ENCODE measurements around the gene RELB. TPM values are rescaled to one million over a fixed set of nuclear protein-coding genes. Genes with fewer than 3 reads are reported as not detected.

The RELB gene
- total RNA-seq, 8 experiments from 2014 or later, result 1.7 to 15.4 (median 5.4) TPM

- in situ Hi-C loops (cut with MboI; ENCODE audit: low pct_unique_long_range_greater_than_20kb in 2 of 9, low sequenced_read_pairs in 9 of 9, unreplicated experiment in 9 of 9), result no loop called here
- no peaks in the 10 kb centered on the region for H3K4me1 ChIP-seq (replicated peaks in 1 of 2)
- WGBS, 10 experiments, result 63 to 100% (median 90%) methylated on average over 1 to 4 of the region's 14 CpGs; no CpG with 5 or more reads in 4 of the 10 experiments
- H3K4me3 ChIP-seq, result no peak overlapping the region
- no peak overlapping the region for H3K27ac ChIP-seq
- no peak for ATAC-seq (replicated peaks in 6 of 8)
Measured at GRCh38 chr19:45058622-45059159, 57.4 kb downstream of the RELB start.

DNA sequence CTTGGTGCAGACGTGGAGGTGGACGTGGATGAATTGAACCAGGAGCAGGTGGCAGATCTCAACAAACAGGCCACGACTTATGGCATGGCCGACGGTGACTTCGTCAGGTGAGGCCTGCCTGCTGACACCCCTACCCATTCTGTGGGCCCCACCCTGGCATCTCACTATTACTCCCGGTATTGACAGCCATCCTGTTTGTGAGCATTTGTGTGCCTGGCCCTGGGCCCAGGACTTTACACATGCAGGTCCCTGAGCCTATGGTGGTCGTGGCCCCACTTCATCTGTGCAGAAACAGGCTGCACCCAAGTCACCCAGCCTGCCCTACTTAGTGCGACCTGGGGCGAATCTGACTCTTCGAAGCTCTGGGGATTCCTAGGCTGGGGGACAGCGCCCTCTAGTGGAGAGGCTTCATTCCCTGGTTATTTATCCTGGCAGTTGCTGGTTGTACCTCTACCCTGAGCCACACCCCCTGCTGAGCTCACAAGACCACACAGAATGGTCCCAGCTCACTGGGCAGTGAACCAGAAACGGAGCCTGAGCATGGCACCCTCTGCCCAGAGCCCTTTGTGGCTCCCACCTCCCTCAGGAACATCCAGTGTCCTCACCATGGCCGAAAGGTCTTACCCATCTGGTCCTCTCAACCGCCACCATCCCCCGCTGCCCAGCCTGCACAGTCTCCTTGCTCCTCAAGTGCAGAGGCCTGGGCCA is 58.1 kb downstream of the RELB start:
- peak; percentile 16 to 91 (median 49) for ATAC-seq (replicated peaks in 6 of 8)
- no peak overlapping the region for H3K27ac ChIP-seq

DNA sequence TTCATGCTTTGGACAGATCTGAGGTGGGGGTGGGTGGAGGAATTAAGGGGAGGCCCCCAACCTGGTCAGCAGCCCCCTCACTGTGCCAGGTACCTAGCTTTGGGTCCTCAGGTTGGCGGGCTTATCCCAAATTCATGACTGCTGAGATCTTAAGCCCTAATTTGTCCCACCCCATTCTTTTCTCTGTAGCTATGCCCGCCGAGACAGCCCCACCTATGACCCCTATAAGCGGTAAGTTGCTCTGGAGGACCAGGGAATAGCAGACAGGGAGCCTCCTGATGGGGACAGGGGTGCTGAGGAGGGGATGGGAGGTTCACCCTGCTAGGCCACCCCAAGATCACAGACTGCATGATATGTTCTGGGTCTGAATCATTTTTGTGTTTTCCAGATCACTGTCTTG is 60.7 kb downstream of the RELB start:
- 90 to 100% (median 100%) methylated on average over 1 to 2 of the region's 4 CpGs; no CpG with 5 or more reads in 7 of the 10 experiments for WGBS, 10 experiments
- in situ Hi-C loops (cut with MboI; ENCODE audit: low pct_unique_long_range_greater_than_20kb in 2 of 9, low sequenced_read_pairs in 9 of 9, unreplicated experiment in 9 of 9), result no loop called here
- Histone ChIP-seq H3K4me3 (no peak overlapping the region), H3K27ac (no peak overlapping the region), H3K4me1 (replicated peaks in 1 of 2) (no peaks in the 10 kb centered on the region)
- no peak for ATAC-seq (replicated peaks in 6 of 8)

More for the DNA sequence above, 58.1 kb downstream of the RELB start:
- 0 to 100% (median 89%) methylated on average over 1 to 7 of the region's 16 CpGs; no CpG with 5 or more reads in 3 of the 10 experiments for WGBS, 10 experiments
- H3K4me3 ChIP-seq, result no peak overlapping the region
- in situ Hi-C loops (cut with MboI; ENCODE audit: low pct_unique_long_range_greater_than_20kb in 2 of 9, low sequenced_read_pairs in 9 of 9, unreplicated experiment in 9 of 9), result no loop called here
- H3K4me1 ChIP-seq (replicated peaks in 1 of 2), result no peaks in the 10 kb centered on the region

GRCh38 chr19:45063851-45064801 is 62.9 kb downstream of the RELB start:
- in situ Hi-C loops (cut with MboI; ENCODE audit: low pct_unique_long_range_greater_than_20kb in 2 of 9, low sequenced_read_pairs in 9 of 9, unreplicated experiment in 9 of 9), result no loop called here
- peak in 2 of 8 experiments; percentile 11 to 16 for ATAC-seq (replicated peaks in 6 of 8)
- H3K27ac ChIP-seq, result no peak overlapping the region
- H3K4me1 ChIP-seq (replicated peaks in 1 of 2), result no peaks in the 10 kb centered on the region
- WGBS, 10 experiments, result 96 to 100% methylated on average over 1 to 17 of the region's 85 CpGs; no CpG with 5 or more reads in 8 of the 10 experiments
- H3K4me3 ChIP-seq, result no peak overlapping the region

DNA sequence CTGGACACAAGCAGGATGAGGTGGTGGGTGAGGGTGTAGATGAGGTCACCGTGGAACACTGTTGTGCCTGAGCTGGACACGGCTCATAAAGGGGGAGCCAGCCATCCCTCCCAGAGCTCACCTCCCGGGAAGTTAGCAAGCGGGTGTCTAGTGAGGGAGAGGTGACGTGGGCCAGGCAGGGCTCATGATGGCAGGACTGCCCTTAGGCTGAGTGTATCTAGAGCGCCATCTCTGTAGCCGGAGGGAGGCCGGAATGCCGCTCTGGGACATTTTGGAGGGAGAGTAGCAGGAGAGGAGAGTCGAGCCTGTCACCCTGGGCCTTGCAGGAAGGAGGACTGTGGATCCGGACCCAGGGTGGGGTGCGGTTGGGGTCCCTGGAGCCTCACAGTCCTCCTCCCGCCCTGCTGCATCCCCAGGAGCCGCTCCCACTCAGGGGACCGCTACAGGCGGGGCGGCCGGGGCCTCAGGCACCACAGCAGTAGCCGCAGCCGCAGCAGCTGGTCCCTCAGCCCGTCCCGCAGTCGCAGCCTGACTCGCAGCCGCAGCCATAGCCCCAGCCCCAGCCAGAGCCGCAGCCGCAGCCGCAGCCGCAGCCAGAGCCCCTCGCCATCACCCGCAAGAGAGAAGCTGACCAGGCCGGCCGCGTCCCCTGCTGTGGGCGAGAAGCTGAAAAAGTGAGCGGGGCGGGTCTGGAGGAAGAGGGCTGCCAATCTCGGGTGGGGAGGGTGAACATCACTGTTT is 65.8 kb downstream of the RELB start:
- Histone ChIP-seq H3K4me3 (no peak overlapping the region), H3K27ac (no peak overlapping the region), H3K4me1 (replicated peaks in 1 of 2) (no peaks in the 10 kb centered on the region)
- ATAC-seq (replicated peaks in 6 of 8), result no peak
- 90 to 100% (median 91%) methylated on average over 1 to 7 of the region's 38 CpGs; no CpG with 5 or more reads in 6 of the 10 experiments for WGBS, 10 experiments
- in situ Hi-C loops (cut with MboI; ENCODE audit: low pct_unique_long_range_greater_than_20kb in 2 of 9, low sequenced_read_pairs in 9 of 9, unreplicated experiment in 9 of 9), result no loop called here

DNA sequence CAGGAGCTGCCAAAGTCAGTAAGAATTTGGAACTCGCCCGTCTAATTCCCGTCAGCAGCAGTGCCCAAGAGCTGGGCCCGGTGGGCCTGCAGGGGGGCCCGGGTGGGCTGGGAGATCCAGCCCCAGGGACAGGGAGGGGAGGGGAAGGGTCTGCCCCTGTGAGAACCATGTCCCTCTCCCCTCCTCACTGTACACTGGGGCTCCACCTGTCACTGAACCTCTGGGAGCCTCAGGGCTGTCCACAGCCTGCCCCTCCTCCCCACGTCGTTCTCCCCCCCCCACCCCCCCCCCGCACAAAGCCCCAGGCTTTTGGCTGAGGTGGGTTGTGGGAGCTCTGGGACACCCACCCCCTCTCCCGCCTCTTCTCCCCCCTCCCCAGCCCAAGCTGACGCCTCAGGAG is 66.8 kb downstream of the RELB start:
- H3K4me3 ChIP-seq, result no peak overlapping the region
- no peaks in the 10 kb centered on the region for H3K4me1 ChIP-seq (replicated peaks in 1 of 2)
- no CpG with 5 or more reads among the region's 10 CpGs for WGBS, 10 experiments
- peak in 1 of 8 experiments; percentile 6 for ATAC-seq (replicated peaks in 6 of 8)
- H3K27ac ChIP-seq, result no peak overlapping the region
- in situ Hi-C loops (cut with MboI; ENCODE audit: low pct_unique_long_range_greater_than_20kb in 2 of 9, low sequenced_read_pairs in 9 of 9, unreplicated experiment in 9 of 9), result no loop called here

- Histone ChIP-seq H3K27ac (no peak overlapping the region), H3K4me3 (no peak overlapping the region), H3K4me1 (replicated peaks in 1 of 2) (no peaks in the 10 kb centered on the region)
- in situ Hi-C loops (cut with MboI; ENCODE audit: low pct_unique_long_range_greater_than_20kb in 2 of 9, low sequenced_read_pairs in 9 of 9, unreplicated experiment in 9 of 9), result no loop called here
- ATAC-seq (replicated peaks in 6 of 8), result peak; percentile 11 to 96 (median 46)
- WGBS, 10 experiments, result 60 to 100% (median 76%) methylated on average over 1 to 11 of the region's 13 CpGs; no CpG with 5 or more reads in 4 of the 10 experiments
Measured at GRCh38 chr19:45069056-45069455, 67.8 kb downstream of the RELB start.

DNA sequence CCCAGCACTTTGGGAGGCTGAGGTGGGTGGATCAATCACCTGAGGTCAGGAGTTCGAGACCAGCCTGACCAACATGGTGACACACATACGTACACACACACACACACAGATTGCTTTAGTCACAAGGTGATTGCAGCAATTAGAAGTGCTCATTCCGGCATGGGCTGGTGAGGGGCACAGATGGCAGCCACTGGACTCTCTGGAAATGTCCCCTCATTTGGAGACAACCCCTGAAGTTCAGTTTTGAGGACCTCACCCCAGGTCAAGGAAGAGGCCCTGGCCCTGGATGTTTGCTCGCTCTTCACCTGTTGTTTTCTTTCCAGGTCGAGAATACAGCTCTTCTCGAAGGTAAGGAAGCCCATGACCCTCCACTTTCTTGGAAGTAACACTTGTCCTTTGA is 69.0 kb downstream of the RELB start:
- 81 to 95% (median 92%) methylated on average over 3 to 4 of the region's 6 CpGs; no CpG with 5 or more reads in 7 of the 10 experiments for WGBS, 10 experiments

GRCh38 chr19:45070861-45071544 is 69.7 kb downstream of the RELB start:
- WGBS, 10 experiments, result 93 to 100% (median 100%) methylated on average over 1 to 5 of the region's 19 CpGs; no CpG with 5 or more reads in 7 of the 10 experiments
- Histone ChIP-seq H3K27ac (no peak overlapping the region), H3K4me3 (no peak overlapping the region), H3K4me1 (replicated peaks in 1 of 2) (peaks cover 2 to 14% of the 10 kb centered on the region in 2 donors)
- no peak for ATAC-seq (replicated peaks in 6 of 8)
- in situ Hi-C loops (cut with MboI; ENCODE audit: low pct_unique_long_range_greater_than_20kb in 2 of 9, low sequenced_read_pairs in 9 of 9, unreplicated experiment in 9 of 9), result no loop called here

More for the DNA sequence above, 69.0 kb downstream of the RELB start:
- in situ Hi-C loops (cut with MboI; ENCODE audit: low pct_unique_long_range_greater_than_20kb in 2 of 9, low sequenced_read_pairs in 9 of 9, unreplicated experiment in 9 of 9), result no loop called here
- H3K27ac ChIP-seq, result no peak overlapping the region
- H3K4me1 ChIP-seq (replicated peaks in 1 of 2), result peaks cover 2 to 10% of the 10 kb centered on the region in 2 donors
- no peak for ATAC-seq (replicated peaks in 6 of 8)
- H3K4me3 ChIP-seq, result no peak overlapping the region

GRCh38 chr19:45071545-45071938 is 70.3 kb downstream of the RELB start:
- H3K4me1 ChIP-seq (replicated peaks in 1 of 2), result peaks cover 2 to 17% of the 10 kb centered on the region in 2 donors
- H3K27ac ChIP-seq, result no peak overlapping the region
- ATAC-seq (replicated peaks in 6 of 8), result no peak
- WGBS, 10 experiments, result 91 to 100% (median 94%) methylated on average over 5 to 10 of the region's 25 CpGs; no CpG with 5 or more reads in 7 of the 10 experiments
- in situ Hi-C loops (cut with MboI; ENCODE audit: low pct_unique_long_range_greater_than_20kb in 2 of 9, low sequenced_read_pairs in 9 of 9, unreplicated experiment in 9 of 9), result no loop called here
- no peak overlapping the region for H3K4me3 ChIP-seq

- in situ Hi-C loops (cut with MboI; ENCODE audit: low pct_unique_long_range_greater_than_20kb in 2 of 9, low sequenced_read_pairs in 9 of 9, unreplicated experiment in 9 of 9), result no loop called here
- no peak overlapping the region for H3K4me3 ChIP-seq
- 20 to 100% (median 97%) methylated on average over 1 to 10 of the region's 34 CpGs; no CpG with 5 or more reads in 4 of the 10 experiments for WGBS, 10 experiments
- peaks cover 2 to 20% of the 10 kb centered on the region in 2 donors for H3K4me1 ChIP-seq (replicated peaks in 1 of 2)
- no peak overlapping the region for H3K27ac ChIP-seq
- ATAC-seq (replicated peaks in 6 of 8), result no peak
Measured at GRCh38 chr19:45071969-45072790, 70.9 kb downstream of the RELB start.
